Stomach smooth muscle (tissue), 2 donors: Measurements from ENCODE around the gene TMPRSS6.
"Not testable (repeated sequence)": the region's sequence is repeated elsewhere in the genome, so short reads cannot be mapped to it uniquely, and the experiment has no call there.

ENCODE experiments used
- H3K27ac ChIP-seq: one replicate; pipeline ENCODE4 v1.7.0; 2013; ENCODE audit warnings: mild to moderate bottlenecking, low read length, inconsistent platforms
- H3K27me3 ChIP-seq, 2 donors: one replicate each; pipeline ENCODE4 v1.7.0; 2013; ENCODE audit warnings: low read length in 2 of 2; ENCODE audit not compliant: insufficient read depth in 2 of 2, control insufficient read depth in 1 of 2
- H3K36me3 ChIP-seq, 2 donors: one replicate each; pipeline ENCODE4 v1.7.0; 2013; ENCODE audit warnings: low read length in 2 of 2; ENCODE audit not compliant: control insufficient read depth in 2 of 2, insufficient read depth in 2 of 2
- H3K4me1 ChIP-seq: one replicate; pipeline ENCODE4 v1.7.0; 2013; ENCODE audit warnings: low read length; ENCODE audit not compliant: control insufficient read depth, insufficient read depth
- H3K4me3 ChIP-seq, 2 donors: one replicate each; pipeline ENCODE4 v1.7.0; 2013; ENCODE audit warnings: low read length in 2 of 2
- H3K9ac ChIP-seq, 2 donors: one replicate each; pipeline ENCODE4 v1.7.0; 2013; ENCODE audit warnings: low read length in 2 of 2, mild to moderate bottlenecking in 1 of 2
- H3K9me3 ChIP-seq, 2 donors: one replicate each; pipeline ENCODE4 v1.7.0; 2013; ENCODE audit warnings: low read length in 2 of 2; ENCODE audit not compliant: control insufficient read depth in 2 of 2
- donor health status: healthy.
- donor health status: Pancreatic carcinoma.

TMPRSS6 gene

GRCh38 chr22:37075822-37076433 lies 33.6 kb downstream of the TMPRSS6 start:
- H3K9me3 ChIP-seq = no peaks in the 10 kb centered on the region
- H3K9ac ChIP-seq = no peak overlapping the region
- H3K27ac ChIP-seq = no peak overlapping the region
- H3K4me3 ChIP-seq = no peak overlapping the region
- H3K4me1 ChIP-seq = no peaks in the 10 kb centered on the region
- peaks cover 4 to 22% of the 10 kb centered on the region in 2 donors for H3K27me3 ChIP-seq
- no peaks in the 10 kb centered on the region for H3K36me3 ChIP-seq

GRCh38 chr22:37075046-37075445 lies 34.5 kb downstream of the TMPRSS6 start:
- Histone ChIP-seq H3K4me1 (no peaks in the 10 kb centered on the region), H3K36me3 (no peaks in the 10 kb centered on the region), H3K4me3 (no peak overlapping the region), H3K9ac (no peak overlapping the region), H3K27ac (no peak overlapping the region), H3K9me3 (no peaks in the 10 kb centered on the region), H3K27me3 (peaks cover 13 to 26% of the 10 kb centered on the region in 2 donors)

GRCh38 chr22:37074537-37074936 lies 35.0 kb downstream of the TMPRSS6 start:
- Histone ChIP-seq H3K9ac (no peak overlapping the region), H3K27me3 (peaks cover 16 to 31% of the 10 kb centered on the region in 2 donors), H3K27ac (no peak overlapping the region), H3K9me3 (no peaks in the 10 kb centered on the region), H3K4me3 (no peak overlapping the region), H3K36me3 (no peaks in the 10 kb centered on the region), H3K4me1 (no peaks in the 10 kb centered on the region)

GRCh38 chr22:37072673-37073072 lies 36.8 kb downstream of the TMPRSS6 start:
- Histone ChIP-seq H3K27ac (no peak overlapping the region), H3K9me3 (no peaks in the 10 kb centered on the region), H3K27me3 (peaks cover 33 to 41% of the 10 kb centered on the region in 2 donors), H3K36me3 (no peaks in the 10 kb centered on the region), H3K4me1 (no peaks in the 10 kb centered on the region), H3K9ac (no peak overlapping the region), H3K4me3 (no peak overlapping the region)

- peaks cover 35 to 45% of the 10 kb centered on the region in 2 donors for H3K27me3 ChIP-seq
- not testable (repeated sequence) for H3K4me1 ChIP-seq, H3K36me3 ChIP-seq, H3K27ac ChIP-seq, H3K4me3 ChIP-seq, H3K9ac ChIP-seq, H3K9me3 ChIP-seq
Measured at GRCh38 chr22:37071850-37072592, 37.5 kb downstream of the TMPRSS6 start.

- H3K36me3 ChIP-seq = no peaks in the 10 kb centered on the region
- H3K4me1 ChIP-seq = no peaks in the 10 kb centered on the region
- H3K4me3 ChIP-seq = no peak overlapping the region
- no peaks in the 10 kb centered on the region for H3K9me3 ChIP-seq
- H3K27ac ChIP-seq = no peak overlapping the region
- peaks cover 39 to 44% of the 10 kb centered on the region in 2 donors for H3K27me3 ChIP-seq
- no peak overlapping the region for H3K9ac ChIP-seq
Measured at GRCh38 chr22:37070744-37071143, 38.8 kb downstream of the TMPRSS6 start.

- H3K27ac ChIP-seq = no peak overlapping the region
- H3K27me3 ChIP-seq = peaks cover 39 to 44% of the 10 kb centered on the region in 2 donors
- H3K4me1 ChIP-seq = no peaks in the 10 kb centered on the region
- H3K36me3 ChIP-seq = no peaks in the 10 kb centered on the region
- no peaks in the 10 kb centered on the region for H3K9me3 ChIP-seq
- H3K4me3 ChIP-seq = no peak overlapping the region
- H3K9ac ChIP-seq = no peak overlapping the region
Measured at GRCh38 chr22:37070334-37070733, 39.2 kb downstream of the TMPRSS6 start.

- Histone ChIP-seq H3K36me3 (no peaks in the 10 kb centered on the region), H3K27me3 (peaks cover 39 to 41% of the 10 kb centered on the region in 2 donors), H3K4me3 (no peak overlapping the region), H3K9me3 (no peaks in the 10 kb centered on the region), H3K27ac (no peak overlapping the region), H3K9ac (no peak overlapping the region), H3K4me1 (no peaks in the 10 kb centered on the region)
Measured at GRCh38 chr22:37069719-37070118, 39.8 kb downstream of the TMPRSS6 start.

GRCh38 chr22:37069319-37069718 lies 40.2 kb downstream of the TMPRSS6 start:
- peaks cover 39% of the 10 kb centered on the region in 2 donors for H3K27me3 ChIP-seq
- H3K9ac ChIP-seq = no peak overlapping the region
- no peaks in the 10 kb centered on the region for H3K4me1 ChIP-seq
- H3K27ac ChIP-seq = no peak overlapping the region
- no peaks in the 10 kb centered on the region for H3K36me3 ChIP-seq
- H3K9me3 ChIP-seq = no peaks in the 10 kb centered on the region
- H3K4me3 ChIP-seq = no peak overlapping the region

- Histone ChIP-seq H3K36me3 (no peaks in the 10 kb centered on the region), H3K27ac (no peak overlapping the region), H3K9ac (no peak overlapping the region), H3K9me3 (no peaks in the 10 kb centered on the region), H3K4me1 (no peaks in the 10 kb centered on the region), H3K4me3 (no peak overlapping the region), H3K27me3 (peaks cover 39% of the 10 kb centered on the region in 2 donors)
Measured at GRCh38 chr22:37068859-37069258, 40.7 kb downstream of the TMPRSS6 start.

GRCh38 chr22:37067428-37067827 lies 42.1 kb downstream of the TMPRSS6 start:
- peaks cover 39% of the 10 kb centered on the region in 2 donors for H3K27me3 ChIP-seq
- H3K36me3 ChIP-seq = no peaks in the 10 kb centered on the region
- no peaks in the 10 kb centered on the region for H3K4me1 ChIP-seq
- no peak overlapping the region for H3K27ac ChIP-seq
- no peak overlapping the region for H3K9ac ChIP-seq
- no peak overlapping the region for H3K4me3 ChIP-seq
- H3K9me3 ChIP-seq = no peaks in the 10 kb centered on the region
